ENCODE results near the gene FSTL4.

GRCh38 chr5:133289686-133290367, 322.5 kb downstream of the FSTL4 start:
- TF ChIP-seq CTCF (conservative IDR thresholded peaks at IDR 0.05; ENCODE audit: low read length) = no peak
- no peak for TF ChIP-seq EZH2phosphoT487 (IDR thresholded peaks at IDR 0.05; ENCODE audit: borderline replicate concordance, low read depth, low read length)
